SK-N-SH treated with all-trans-retinoic acid at 6 μM for 48 hours (cell line): ENCODE results near the gene NCAPD2.
"Not testable (repeated sequence)": the region's sequence is repeated elsewhere in the genome, so short reads cannot be mapped to it uniquely, and the experiment has no call there.

Experiments
- ATAC-seq: fragments of 200-7000 bp; cut with Tn5 transposase; 3 replicates; pipeline ENCODE4 v1.9.1; 2020; ENCODE audit warnings: mild to moderate bottlenecking, moderate library complexity
- ARNTL ChIP-seq: fragments of 450-650 bp; formaldehyde crosslinking; IDR thresholded peaks from 2 replicates; pipeline ENCODE4 v1.5.0; 2020; ENCODE audit warnings: low read depth, mild to moderate bottlenecking, moderate library complexity, borderline replicate concordance
- BACH2 ChIP-seq: fragments of 250-450 bp; sonication (Bioruptor Pico); IDR thresholded peaks from 2 replicates; pipeline ENCODE4 v1.9.0; 2021; ENCODE audit warnings: mild to moderate bottlenecking, borderline replicate concordance
- CREB5 ChIP-seq: fragments of 250-450 bp; sonication (Bioruptor Pico); IDR thresholded peaks from 2 replicates; pipeline ENCODE4 v1.5.1; 2020; ENCODE audit warnings: low read depth, mild to moderate bottlenecking, moderate library complexity
- CSRNP3 ChIP-seq: fragments of 250-450 bp; sonication (Bioruptor Pico); IDR thresholded peaks from 2 replicates; pipeline ENCODE4 v1.5.1; 2021; ENCODE audit warnings: mild to moderate bottlenecking, moderate library complexity
- ESRRG ChIP-seq: fragments of 250-450 bp; sonication (Bioruptor Pico); IDR thresholded peaks from 2 replicates; pipeline ENCODE4 v1.6.1; 2021; ENCODE audit warnings: mild to moderate bottlenecking
- GLIS3 ChIP-seq: fragments of 250-450 bp; sonication (Bioruptor Pico); IDR thresholded peaks from 2 replicates; pipeline ENCODE4 v1.5.0; 2020; ENCODE audit warnings: mild to moderate bottlenecking, moderate library complexity
- ISL1 ChIP-seq: fragments of 250-450 bp; sonication (Bioruptor Pico); IDR thresholded peaks from 2 replicates; pipeline ENCODE4 v2.1.2; 2022; ENCODE audit warnings: mild to moderate bottlenecking, moderate library complexity
- PATZ1 ChIP-seq: fragments of 250-450 bp; sonication (Bioruptor Pico); IDR thresholded peaks from 2 replicates; pipeline ENCODE4 v1.8.0; 2020; ENCODE audit warnings: mild to moderate bottlenecking, moderate library complexity, borderline replicate concordance
- POU6F1 ChIP-seq: fragments of 250-450 bp; sonication (Bioruptor Pico); IDR thresholded peaks from 2 replicates; pipeline ENCODE4 v1.8.0; 2021; ENCODE audit warnings: low read depth, mild to moderate bottlenecking, moderate library complexity, borderline replicate concordance
- PPARA ChIP-seq: fragments of 250-450 bp; sonication (Bioruptor Pico); IDR thresholded peaks from 2 replicates; pipeline ENCODE4 v1.5.0; 2020; ENCODE audit warnings: mild to moderate bottlenecking, borderline replicate concordance
- TCF4 ChIP-seq: fragments of 250-450 bp; sonication (Bioruptor Pico); IDR thresholded peaks from 2 replicates; pipeline ENCODE4 v1.8.0; 2021; ENCODE audit warnings: mild to moderate bottlenecking, moderate library complexity, borderline replicate concordance
- TOX ChIP-seq: fragments of 250-450 bp; sonication (Bioruptor Pico); IDR thresholded peaks from 2 replicates; pipeline ENCODE4 v1.8.0; 2021; ENCODE audit warnings: mild to moderate bottlenecking, moderate library complexity, borderline replicate concordance
- ZFP3 ChIP-seq: fragments of 250-450 bp; sonication (Bioruptor Pico); IDR thresholded peaks from 2 replicates; pipeline ENCODE4 v1.5.0; 2020; ENCODE audit warnings: mild to moderate bottlenecking, moderate library complexity
- ZNF70 ChIP-seq: fragments of 450-650 bp; formaldehyde crosslinking; IDR thresholded peaks from 2 replicates; pipeline ENCODE4 v1.5.0; 2020; ENCODE audit warnings: mild to moderate bottlenecking, moderate library complexity

The NCAPD2 gene

GRCh38 chr12:6465467-6466183 lies 28.3 kb upstream of the NCAPD2 start:
- no peak for TF ChIP-seq ZNF70 (CRISPR knock-in tag)
- TF ChIP-seq TOX (CRISPR knock-in tag): no peak
- no peak for TF ChIP-seq ZFP3
- no peak for TF ChIP-seq CREB5 (CRISPR knock-in tag)
- no peak for TF ChIP-seq GLIS3
- no peak for TF ChIP-seq ARNTL (CRISPR knock-in tag)
- no peak for TF ChIP-seq CSRNP3 (CRISPR knock-in tag)
- no peak for TF ChIP-seq POU6F1 (CRISPR knock-in tag)
- TF ChIP-seq ESRRG (CRISPR knock-in tag): no peak
- no peak for TF ChIP-seq BACH2
- TF ChIP-seq PATZ1 (CRISPR knock-in tag): no peak
- peak; percentile 66 for ATAC-seq

GRCh38 chr12:6466184-6466573 lies 27.7 kb upstream of the NCAPD2 start:
- no peak for TF ChIP-seq CSRNP3 (CRISPR knock-in tag)
- no peak for TF ChIP-seq BACH2
- no peak for ATAC-seq

GRCh38 chr12:6466751-6467150 lies 27.2 kb upstream of the NCAPD2 start:
- not testable (repeated sequence) for ATAC-seq

GRCh38 chr12:6467571-6468282 lies 26.2 kb upstream of the NCAPD2 start:
- ATAC-seq: not testable (repeated sequence)

- no peak for ATAC-seq
These were observed 25.7 kb upstream of the NCAPD2 start for GRCh38 chr12:6468283-6468575.

More at GRCh38 chr12:6468283-6468575, 25.7 kb upstream of the NCAPD2 start:
- no peak for TF ChIP-seq CSRNP3 (CRISPR knock-in tag)
- no peak for TF ChIP-seq TCF4 (CRISPR knock-in tag)
- no peak for TF ChIP-seq PPARA (CRISPR knock-in tag)
- TF ChIP-seq ISL1 (CRISPR knock-in tag): no peak
